DOHH2 (cell line): ENCODE data around the gene FAM131C.

Source experiments
- EZH2phosphoT487 ChIP-seq: fragments of 200-600 bp; sonication (generic); IDR thresholded peaks from 2 replicates; pipeline ENCODE4 v1.6.1; 2017; ENCODE audit warnings: borderline replicate concordance, mild to moderate bottlenecking, antibody characterized with exemption, low read length, moderate library complexity, mixed read lengths
- TF ChIP-seq, protein P1 (sequence below): fragments of 200-600 bp; sonication (generic); IDR thresholded peaks from one replicate; pipeline ENCODE4 v1.5.1; 2014; ENCODE audit warnings: antibody characterized with exemption, mild to moderate bottlenecking, low read depth, low read length; ENCODE audit not compliant: poor library complexity, severe bottlenecking

DNA sequence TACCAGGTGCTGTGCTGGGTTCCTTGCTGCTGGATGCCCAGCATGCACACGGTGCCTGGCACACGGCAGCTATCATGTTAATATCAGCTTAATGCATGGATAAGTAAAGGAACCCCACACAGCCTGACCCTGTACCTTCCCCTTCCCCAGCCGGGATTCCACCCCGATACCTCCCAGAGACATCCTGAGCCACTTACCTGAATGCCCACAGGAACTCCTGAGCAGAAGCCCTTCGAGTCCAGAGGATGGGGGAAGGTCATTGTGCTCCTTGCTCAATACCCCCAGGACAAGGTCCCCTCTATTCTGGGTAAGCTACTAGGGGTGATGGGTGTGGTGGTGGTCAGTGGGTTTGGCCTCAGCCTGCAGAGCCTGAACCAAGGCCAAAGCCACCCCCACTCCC lies 1.4 kb downstream of the FAM131C start:
- TF ChIP-seq, protein P1, sequence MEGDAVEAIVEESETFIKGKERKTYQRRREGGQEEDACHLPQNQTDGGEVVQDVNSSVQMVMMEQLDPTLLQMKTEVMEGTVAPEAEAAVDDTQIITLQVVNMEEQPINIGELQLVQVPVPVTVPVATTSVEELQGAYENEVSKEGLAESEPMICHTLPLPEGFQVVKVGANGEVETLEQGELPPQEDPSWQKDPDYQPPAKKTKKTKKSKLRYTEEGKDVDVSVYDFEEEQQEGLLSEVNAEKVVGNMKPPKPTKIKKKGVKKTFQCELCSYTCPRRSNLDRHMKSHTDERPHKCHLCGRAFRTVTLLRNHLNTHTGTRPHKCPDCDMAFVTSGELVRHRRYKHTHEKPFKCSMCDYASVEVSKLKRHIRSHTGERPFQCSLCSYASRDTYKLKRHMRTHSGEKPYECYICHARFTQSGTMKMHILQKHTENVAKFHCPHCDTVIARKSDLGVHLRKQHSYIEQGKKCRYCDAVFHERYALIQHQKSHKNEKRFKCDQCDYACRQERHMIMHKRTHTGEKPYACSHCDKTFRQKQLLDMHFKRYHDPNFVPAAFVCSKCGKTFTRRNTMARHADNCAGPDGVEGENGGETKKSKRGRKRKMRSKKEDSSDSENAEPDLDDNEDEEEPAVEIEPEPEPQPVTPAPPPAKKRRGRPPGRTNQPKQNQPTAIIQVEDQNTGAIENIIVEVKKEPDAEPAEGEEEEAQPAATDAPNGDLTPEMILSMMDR = no peak
- TF ChIP-seq EZH2phosphoT487 = no peak
